Esophagus mucosa (tissue), 1 donor: ENCODE measurements around the gene PTTG1IP. TPM values are rescaled to one million over a fixed set of nuclear protein-coding genes. Genes with fewer than 3 reads are reported as not detected.

ENCODE experiments used
- ATAC-seq: fragments of 200-7000 bp; cut with Tn5 transposase; one replicate; pipeline ENCODE4 v1.9.1; 2020
- total RNA-seq: library from RNA; stranded (reverse); gene quantifications from one replicate; pipeline ENCODE4 v1.2.4, GENCODE V29; 2023
- donor health status: DM: yes; HTN: yes; CAD: no.

The PTTG1IP gene
- total RNA-seq, 1 donor from 2014 or later = 67.1 TPM

GRCh38 chr21:44862869-44863685 is 10.4 kb downstream of the PTTG1IP start:
- ATAC-seq = no peak

GRCh38 chr21:44858791-44859190 is 14.7 kb downstream of the PTTG1IP start:
- ATAC-seq = peak; percentile 90

- peak; percentile 21 for ATAC-seq
These were observed 15.2 kb downstream of the PTTG1IP start for GRCh38 chr21:44858291-44858690.

GRCh38 chr21:44857127-44857892 is 16.2 kb downstream of the PTTG1IP start:
- ATAC-seq = no peak

- no peak for ATAC-seq
These were observed 17.4 kb downstream of the PTTG1IP start for GRCh38 chr21:44856131-44856530.

GRCh38 chr21:44855572-44855971 is 17.9 kb downstream of the PTTG1IP start:
- ATAC-seq = no peak

- ATAC-seq = no peak
These were observed 18.6 kb downstream of the PTTG1IP start for GRCh38 chr21:44854664-44855446.

- no peak for ATAC-seq
These were observed 19.2 kb downstream of the PTTG1IP start for GRCh38 chr21:44854391-44854663.

GRCh38 chr21:44853601-44854390 is 19.7 kb downstream of the PTTG1IP start:
- ATAC-seq = no peak

- ATAC-seq = no peak
These were observed 22.4 kb downstream of the PTTG1IP start for GRCh38 chr21:44850905-44851657.

- ATAC-seq = no peak
These were observed 23.2 kb downstream of the PTTG1IP start for GRCh38 chr21:44850208-44850800.

- ATAC-seq = no peak
These were observed 23.8 kb downstream of the PTTG1IP start for GRCh38 chr21:44849616-44850130.

GRCh38 chr21:44848821-44849521 is 24.5 kb downstream of the PTTG1IP start:
- ATAC-seq = no peak

GRCh38 chr21:44847261-44848056 is 26.0 kb downstream of the PTTG1IP start:
- ATAC-seq = peak; percentile 2

GRCh38 chr21:44846485-44847260 is 26.8 kb downstream of the PTTG1IP start:
- ATAC-seq = peak; percentile 78

- no peak for ATAC-seq
These were observed 27.3 kb downstream of the PTTG1IP start for GRCh38 chr21:44846224-44846484.

- peak; percentile 53 for ATAC-seq
These were observed 27.9 kb downstream of the PTTG1IP start for GRCh38 chr21:44845418-44846223.

GRCh38 chr21:44844256-44844655 is 29.2 kb downstream of the PTTG1IP start:
- no peak for ATAC-seq
